ENCODE measurements around the gene MDFIC.

The MDFIC gene

GRCh38 chr7:114957444-114957843 is 35.5 kb downstream of the MDFIC start:
- DNase-seq, result no peak

- DNase-seq, result peak; percentile 21
Measured at GRCh38 chr7:114959931-114960330, 38.0 kb downstream of the MDFIC start.

- no peak for DNase-seq
Measured at GRCh38 chr7:114962441-114962840, 40.5 kb downstream of the MDFIC start.

GRCh38 chr7:114966156-114966555 is 44.3 kb downstream of the MDFIC start:
- DNase-seq, result no peak

- no peak for DNase-seq
Measured at GRCh38 chr7:114969096-114969495, 47.2 kb downstream of the MDFIC start.

- peak; percentile 22 for DNase-seq
Measured at GRCh38 chr7:114970308-114970707, 48.4 kb downstream of the MDFIC start.

- no peak for DNase-seq
Measured at GRCh38 chr7:114970732-114971131, 48.8 kb downstream of the MDFIC start.

GRCh38 chr7:114972567-114972966 is 50.7 kb downstream of the MDFIC start:
- no peak for DNase-seq

GRCh38 chr7:114973147-114973546 is 51.3 kb downstream of the MDFIC start:
- no peak for DNase-seq

- no peak for DNase-seq
Measured at GRCh38 chr7:114975401-114975800, 53.5 kb downstream of the MDFIC start.

- DNase-seq, result no peak
Measured at GRCh38 chr7:114976666-114977065, 54.8 kb downstream of the MDFIC start.

GRCh38 chr7:114977277-114977676 is 55.4 kb downstream of the MDFIC start:
- no peak for DNase-seq

GRCh38 chr7:114979388-114979787 is 57.5 kb downstream of the MDFIC start:
- DNase-seq, result no peak

GRCh38 chr7:114979803-114980507 is 58.1 kb downstream of the MDFIC start:
- DNase-seq, result no peak

- no peak for DNase-seq
Measured at GRCh38 chr7:114981323-114981722, 59.4 kb downstream of the MDFIC start.

- no peak for DNase-seq
Measured at GRCh38 chr7:114985116-114985715, 63.3 kb downstream of the MDFIC start.

- no peak for DNase-seq
Measured at GRCh38 chr7:114986190-114987180, 64.6 kb downstream of the MDFIC start.

GRCh38 chr7:114988026-114988425 is 66.1 kb downstream of the MDFIC start:
- DNase-seq, result no peak

- no peak for DNase-seq
Measured at GRCh38 chr7:114988755-114989375, 67.0 kb downstream of the MDFIC start.

- no peak for DNase-seq
Measured at GRCh38 chr7:114989531-114989930, 67.6 kb downstream of the MDFIC start.

GRCh38 chr7:114997487-114998404 is 75.9 kb downstream of the MDFIC start:
- no peak for DNase-seq

GRCh38 chr7:115004121-115004520 is 82.2 kb downstream of the MDFIC start:
- no peak for DNase-seq
